Glomerular visceral epithelial cell (primary cell): ENCODE measurements around the gene UNC13B.
A peak's percentile ranks its signal among the peaks of the same experiment; 100 is the strongest.

Source experiments
- DNase-seq: peaks from one replicate; pipeline ENCODE4 v3.0.0-alpha.2; 2016; ENCODE audit errors: extremely low spot score

Gene UNC13B

DNA sequence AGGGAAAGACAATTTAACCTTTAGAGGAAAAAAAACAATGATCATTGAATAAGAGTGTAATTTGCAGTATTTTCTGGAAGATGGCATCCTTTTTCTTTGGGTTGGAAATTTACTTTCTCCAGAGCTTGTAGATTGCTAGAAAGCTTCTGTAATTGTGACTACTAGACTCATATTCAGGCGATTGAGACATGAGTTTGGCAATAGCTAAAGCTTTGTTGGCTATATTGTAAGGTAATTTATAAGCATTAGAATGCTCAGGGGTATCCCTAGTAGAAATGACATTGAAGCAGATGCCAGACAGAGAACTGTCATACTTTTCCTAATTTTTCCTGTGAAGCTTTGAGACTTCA is 115.3 kb downstream of the UNC13B start:
- no peak for DNase-seq

GRCh38 chr9:35277628-35278359 is 116.0 kb downstream of the UNC13B start:
- no peak for DNase-seq

GRCh38 chr9:35279946-35280345 is 118.1 kb downstream of the UNC13B start:
- no peak for DNase-seq

GRCh38 chr9:35280399-35280798 is 118.6 kb downstream of the UNC13B start:
- no peak for DNase-seq

GRCh38 chr9:35285731-35286130 is 123.9 kb downstream of the UNC13B start:
- no peak for DNase-seq

DNA sequence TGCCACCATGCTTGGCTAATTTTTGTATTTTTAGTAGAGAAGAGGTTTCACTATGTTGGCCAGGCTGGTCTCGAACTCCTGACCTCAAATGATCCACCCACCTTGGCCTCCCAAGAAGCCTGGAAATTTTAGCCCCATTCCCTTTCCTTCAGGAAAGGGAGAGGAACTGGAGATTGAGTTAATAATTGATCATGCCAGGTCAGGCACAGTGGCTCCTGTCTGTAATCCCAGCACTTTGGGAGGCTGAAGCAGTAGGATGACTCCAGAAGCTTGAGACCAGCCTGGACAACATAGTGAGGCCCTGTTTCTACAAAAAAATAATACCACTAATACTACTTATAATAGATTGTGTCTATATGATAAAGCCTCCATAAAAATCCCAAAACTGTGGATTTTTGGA is 124.6 kb downstream of the UNC13B start:
- DNase-seq, result no peak

DNA sequence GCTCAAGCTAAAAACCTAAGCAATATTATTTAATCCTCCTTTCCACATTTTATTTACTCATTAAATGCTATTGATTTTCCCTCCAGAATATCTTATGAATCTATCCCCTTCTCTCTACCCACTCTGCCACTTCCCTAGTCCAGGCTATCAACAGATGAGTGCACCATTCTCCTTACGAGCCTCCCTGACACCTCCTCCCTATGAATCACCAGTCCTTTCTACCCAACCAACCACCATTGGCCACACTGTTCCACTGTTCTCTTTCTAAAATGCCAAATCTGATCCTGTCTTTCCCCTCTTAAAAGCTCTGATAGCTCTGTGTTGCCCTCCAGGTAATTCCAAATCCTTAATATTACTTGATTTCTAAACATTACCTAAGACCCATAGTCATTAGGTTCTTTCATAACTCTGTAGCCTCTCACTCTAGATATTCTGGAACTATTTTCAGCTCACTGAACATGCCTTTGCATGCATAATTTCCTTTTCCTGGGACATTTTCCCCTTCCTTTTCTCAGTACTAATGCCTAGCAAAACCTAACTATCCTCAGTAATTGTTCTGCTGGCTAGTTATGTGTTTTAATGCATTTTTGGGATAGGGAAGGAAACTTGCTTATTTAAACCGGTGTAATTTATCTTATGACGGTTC is 126.3 kb downstream of the UNC13B start:
- no peak for DNase-seq

GRCh38 chr9:35288778-35289177 is 127.0 kb downstream of the UNC13B start:
- no peak for DNase-seq

GRCh38 chr9:35293376-35293964 is 131.7 kb downstream of the UNC13B start:
- no peak for DNase-seq

GRCh38 chr9:35294066-35294465 is 132.3 kb downstream of the UNC13B start:
- no peak for DNase-seq

GRCh38 chr9:35294556-35294955 is 132.7 kb downstream of the UNC13B start:
- DNase-seq, result no peak

- DNase-seq, result no peak
These were observed 133.7 kb downstream of the UNC13B start for GRCh38 chr9:35295369-35296036.

GRCh38 chr9:35303567-35303966 is 141.8 kb downstream of the UNC13B start:
- DNase-seq, result no peak

DNA sequence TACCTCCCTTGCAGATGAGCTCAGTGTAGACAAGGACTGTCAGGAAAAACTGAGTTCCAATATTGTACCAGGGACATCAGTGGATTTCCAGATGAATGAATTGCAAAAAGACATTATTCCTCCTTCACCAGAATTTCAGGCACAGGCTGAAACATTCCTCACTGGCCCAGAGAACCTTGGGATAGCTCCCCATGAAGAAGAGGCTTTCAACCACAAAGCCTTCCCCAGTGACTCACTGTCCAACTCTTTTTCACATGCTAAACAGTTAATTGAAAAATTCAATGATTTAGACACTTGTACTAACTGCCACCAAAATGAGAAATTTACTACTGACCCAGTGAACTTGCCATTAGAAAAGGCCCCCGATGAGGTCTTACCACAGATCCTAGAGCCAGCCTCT is 144.5 kb downstream of the UNC13B start:
- peak; percentile 33 for DNase-seq

DNA sequence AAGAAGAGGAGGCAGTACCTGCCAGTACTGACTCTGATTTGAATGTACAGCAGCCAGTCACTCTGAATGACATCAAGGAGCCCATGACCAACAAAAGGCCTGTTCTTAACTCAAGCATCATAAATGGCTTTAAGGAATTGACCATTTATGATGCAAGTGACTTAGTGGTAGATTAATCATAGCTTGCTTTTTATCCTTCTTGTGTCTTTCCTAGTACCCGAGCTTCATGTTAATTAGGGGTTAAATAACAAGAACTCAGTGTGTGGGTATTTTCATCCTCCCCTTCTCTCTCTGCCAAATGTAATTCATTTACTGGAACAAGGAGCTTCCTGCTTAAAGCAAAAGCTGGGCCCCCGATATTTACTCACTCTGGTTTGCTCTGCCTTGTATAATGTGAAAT is 146.5 kb downstream of the UNC13B start:
- no peak for DNase-seq

DNA sequence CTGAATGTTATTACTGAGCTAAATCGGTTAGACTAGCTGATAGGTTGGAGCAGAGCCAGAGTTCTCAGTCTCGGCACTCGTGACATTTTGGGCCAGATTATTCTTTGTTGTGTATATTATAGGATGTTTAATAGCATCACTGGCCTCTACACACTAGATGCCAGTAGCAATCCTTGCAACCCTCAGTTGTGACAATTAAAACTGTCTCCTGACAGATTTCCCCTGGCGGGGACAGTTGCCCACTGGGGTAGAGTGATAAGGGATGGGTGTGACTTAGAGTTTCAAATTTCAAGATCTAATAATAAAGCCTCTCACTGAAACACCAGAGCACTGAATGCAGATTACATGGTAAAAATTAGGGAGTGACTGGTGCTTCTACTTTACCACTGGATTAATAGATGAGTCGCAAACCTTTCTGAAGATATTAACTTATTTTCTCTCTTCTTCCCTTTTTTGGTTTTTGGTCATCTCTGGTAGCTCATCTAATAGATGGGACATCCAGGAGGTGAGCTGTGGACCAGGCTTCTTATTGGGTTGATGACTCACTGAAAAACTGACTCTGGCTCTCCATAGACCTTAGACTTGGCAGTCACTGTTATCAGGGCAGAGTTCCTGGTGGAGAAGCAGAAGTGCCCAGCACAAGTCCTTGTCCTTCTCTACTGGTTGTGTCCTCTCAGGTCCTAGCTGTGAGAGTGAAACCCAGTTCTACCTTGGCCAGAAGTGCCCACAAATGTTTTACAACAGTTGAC is 150.3 kb downstream of the UNC13B start:
- no peak for DNase-seq

DNA sequence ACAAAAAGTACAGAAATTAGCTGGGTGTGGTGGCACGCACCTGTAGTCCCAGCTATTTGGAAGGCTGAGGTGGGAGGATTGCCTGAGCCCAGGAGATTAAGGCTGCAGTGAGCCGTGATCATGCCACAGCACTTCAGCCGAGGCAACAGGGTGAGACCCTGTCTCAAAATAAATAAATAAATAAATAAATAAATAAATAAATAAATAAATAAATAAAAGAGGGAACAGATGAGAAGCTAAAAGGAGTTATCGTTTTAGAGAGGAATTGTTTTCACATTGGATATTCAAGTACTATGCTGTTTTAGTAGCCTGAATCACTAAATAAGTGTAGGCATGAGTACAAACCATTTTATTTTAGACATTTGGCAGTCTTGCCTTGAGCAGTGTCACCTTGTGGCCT is 151.7 kb downstream of the UNC13B start:
- DNase-seq, result no peak

DNA sequence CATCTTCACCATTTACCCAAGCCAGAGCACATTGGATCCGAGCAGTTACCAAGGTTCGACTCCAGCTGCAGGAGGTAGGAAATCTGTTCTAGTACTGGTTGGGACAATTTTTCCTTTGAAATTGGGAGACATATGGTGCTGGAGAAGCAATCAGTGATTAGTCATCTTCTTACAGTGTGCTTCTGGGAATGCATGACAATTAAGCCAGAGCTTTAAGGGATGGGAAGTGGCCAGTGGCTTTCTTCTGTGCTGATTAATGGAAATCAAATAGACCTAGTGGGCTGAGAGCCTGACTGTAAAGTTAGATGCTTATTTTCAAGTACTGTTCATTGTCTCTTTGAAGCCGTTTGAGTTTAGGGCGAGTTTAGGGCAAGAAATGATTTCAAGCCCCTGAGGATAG is 152.1 kb downstream of the UNC13B start:
- DNase-seq, result no peak

DNA sequence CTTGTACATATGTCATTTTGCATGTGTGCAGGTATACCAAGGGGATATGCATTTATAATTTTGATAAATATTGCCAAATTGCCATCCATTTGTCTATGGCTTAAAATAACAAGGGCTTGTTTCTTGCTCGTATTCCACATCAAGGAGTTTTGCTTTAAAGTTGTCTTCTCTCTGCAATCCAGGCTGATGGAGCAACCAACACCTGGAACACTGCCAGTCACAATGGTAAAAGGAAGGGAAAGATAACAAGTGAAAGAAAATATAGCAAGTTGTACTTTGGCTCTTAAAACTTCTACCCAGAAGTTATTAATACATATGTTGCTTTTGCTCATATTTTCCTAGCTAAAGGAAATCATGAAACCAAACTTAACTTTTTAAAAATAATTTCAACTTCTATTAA is 156.9 kb downstream of the UNC13B start:
- no peak for DNase-seq

DNA sequence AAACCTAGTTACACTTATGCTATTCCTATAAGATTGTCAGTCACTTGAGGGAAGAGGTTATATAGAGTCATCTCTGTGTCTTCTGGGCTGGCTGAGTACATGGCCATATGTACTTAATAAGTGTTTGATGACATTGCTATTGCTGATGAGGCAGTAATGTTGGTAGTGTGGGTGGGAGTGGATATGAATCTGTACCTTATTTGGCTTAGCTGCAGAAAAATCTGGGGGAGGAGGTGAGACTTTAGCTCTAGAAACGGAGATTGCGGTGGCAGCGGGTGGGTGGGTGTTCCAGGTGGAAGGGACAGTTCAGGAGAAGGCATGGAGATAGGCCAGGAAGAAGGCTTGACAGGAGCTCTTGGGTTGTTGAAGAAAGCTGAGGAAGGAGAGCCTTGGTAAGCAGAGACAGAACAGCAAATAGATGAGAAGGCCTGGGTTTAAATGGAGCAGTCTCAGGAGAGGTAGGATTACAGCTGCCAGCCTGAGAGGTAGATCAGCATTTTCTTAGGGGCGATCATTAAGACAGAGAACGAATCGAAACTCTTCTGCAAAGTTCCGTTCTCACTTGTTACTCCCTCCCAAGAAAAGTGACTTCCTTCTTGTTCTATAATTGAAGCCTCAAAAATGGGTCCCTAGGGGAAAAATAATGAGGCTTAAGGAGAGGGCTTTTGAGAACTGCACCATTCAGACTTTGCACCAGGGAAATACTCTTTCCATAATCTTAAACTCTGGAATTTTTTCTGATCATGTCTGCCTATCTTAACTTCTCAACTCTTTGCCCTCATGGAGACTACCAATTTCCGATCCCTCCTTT is 160.5 kb downstream of the UNC13B start:
- DNase-seq, result no peak

GRCh38 chr9:35324966-35325365 is 163.2 kb downstream of the UNC13B start:
- no peak for DNase-seq
